IPS DF 6.9 (cell line): ENCODE measurements around the gene NOL4.

Experiments used
- DNase-seq: peaks from one replicate; pipeline ENCODE4 v3.0.0-alpha.2; 2013; ENCODE audit warnings: low read depth, low spot score
- H3K27ac ChIP-seq: one replicate; pipeline ENCODE4 v1.5.1; 2013; ENCODE audit warnings: low read length, control low read depth
- H3K27me3 ChIP-seq: 2 replicates; pipeline ENCODE4 v1.6.1; 2013; ENCODE audit warnings: mild to moderate bottlenecking, low read length; ENCODE audit not compliant: control insufficient read depth, insufficient read depth
- H3K36me3 ChIP-seq: 2 replicates; pipeline ENCODE4 v1.6.1; 2013; ENCODE audit warnings: low read length; ENCODE audit not compliant: control insufficient read depth, insufficient read depth
- H3K4me1 ChIP-seq: 2 replicates; pipeline ENCODE4 v1.6.1; 2013; ENCODE audit warnings: low read length; ENCODE audit not compliant: control insufficient read depth, insufficient read depth
- H3K4me3 ChIP-seq: 2 replicates; pipeline ENCODE4 v1.5.1; 2013; ENCODE audit warnings: mild to moderate bottlenecking, low read length
- H3K9me3 ChIP-seq: 2 replicates; pipeline ENCODE4 v1.6.1; 2013; ENCODE audit warnings: low read length, inconsistent platforms; ENCODE audit not compliant: control insufficient read depth, insufficient read depth
- WGBS: extraction: QIAGEN DNeasy Blood & Tissue Kit; methylation state at CpG from one replicate; pipeline ENCODE4 v1.1.7; 2013; ENCODE audit warnings: mixed read lengths, missing lambda C conversion rate; ENCODE audit not compliant: insufficient read length, insufficient coverage; 5-methylcytosine and 5-hydroxymethylcytosine counted together

NOL4 gene

DNA sequence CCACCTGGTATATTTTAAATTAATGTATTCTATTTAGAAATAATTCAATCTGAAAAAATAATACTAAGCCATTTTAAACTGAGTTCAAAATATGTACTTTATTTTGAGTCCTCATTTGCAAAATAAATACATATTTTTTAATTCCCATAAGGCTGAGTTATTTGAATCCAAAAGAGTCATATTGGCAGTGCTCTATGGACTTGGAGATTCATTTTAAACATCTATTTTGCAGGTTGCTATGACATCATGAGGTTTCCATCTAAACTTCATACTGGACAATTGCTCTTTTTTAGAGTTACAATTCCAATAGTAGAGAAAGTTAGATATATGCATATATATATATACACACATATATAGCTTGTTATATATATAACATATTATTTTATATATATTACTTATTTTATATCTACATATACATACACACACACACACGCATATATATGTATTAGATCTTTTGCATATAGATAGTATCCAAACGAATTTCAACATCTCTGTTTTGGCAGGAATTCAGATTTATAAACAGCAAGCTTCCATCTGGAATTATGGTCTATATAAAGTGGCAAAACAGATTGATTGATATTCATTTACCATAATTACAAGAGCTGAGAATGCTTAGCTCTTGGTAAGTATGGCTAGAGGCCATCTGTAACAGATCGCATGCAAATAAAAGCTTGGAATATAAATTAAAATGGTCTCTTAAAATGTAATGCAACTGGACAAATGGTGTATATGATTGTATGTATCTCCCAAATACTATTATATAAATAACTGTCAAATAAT lies 34.9 kb downstream of the NOL4 start:
- no peaks in the 10 kb centered on the region for H3K9me3 ChIP-seq
- no peaks in the 10 kb centered on the region for H3K36me3 ChIP-seq
- no peak overlapping the region for H3K4me3 ChIP-seq
- H3K4me1 ChIP-seq: no peaks in the 10 kb centered on the region
- DNase-seq: no peak
- WGBS: no CpG with 5 or more reads among the region's 3 CpGs
- no peak overlapping the region for H3K27ac ChIP-seq
- no peaks in the 10 kb centered on the region for H3K27me3 ChIP-seq
